CD4-positive, alpha-beta T cell (primary cell): Measurements from ENCODE around the gene ZXDC. TPM values are rescaled to one million over a fixed set of nuclear protein-coding genes. Genes with fewer than 3 reads are reported as not detected.

ENCODE experiments used
- ATAC-seq: fragments of 200-7000 bp; cut with Tn5 transposase; one replicate; pipeline ENCODE4 v1.10.0; 2022; ENCODE audit warnings: mild to moderate bottlenecking; ENCODE audit not compliant: poor library complexity
- CTCF ChIA-PET: fragments of 350-600 bp; sonication (Branson Sonifier 250); formaldehyde crosslinking; loops from one replicate; lab custom pipeline; 2021; ENCODE audit warnings: antibody characterized with exemption, inconsistent platforms; lab: Charles Lee
- POLR2A ChIA-PET: fragments of 350-600 bp; sonication (Branson Sonifier 250); formaldehyde crosslinking; loops from one replicate; lab custom pipeline; 2021; ENCODE audit warnings: antibody characterized with exemption, inconsistent platforms; lab: Charles Lee
- DNase-seq, 14 experiments: peaks; one replicate each; pipeline ENCODE4 v3.0.0-alpha.2; 2013 to 2020; ENCODE audit warnings: mixed read lengths in 2 of 14
- H3K27ac ChIP-seq, 2 donors: one replicate each; pipeline versions ENCODE4 v1.5.1 to v1.7.0; 2013; ENCODE audit warnings: low read length in 2 of 2, low read depth in 1 of 2, mild to moderate bottlenecking in 1 of 2
- H3K27me3 ChIP-seq, 2 experiments: 1 replicate in 1 of 2; 2 replicates in 1 of 2; pipeline versions ENCODE4 v1.6.1 to v1.7.0; 2013; ENCODE audit warnings: low read length in 2 of 2, control low read depth in 1 of 2, mild to moderate bottlenecking in 1 of 2, moderate library complexity in 1 of 2; ENCODE audit not compliant: insufficient read depth in 2 of 2, control insufficient read depth in 1 of 2
- H3K36me3 ChIP-seq: one replicate; pipeline ENCODE4 v1.6.1; 2013; ENCODE audit warnings: low read length, control low read depth; ENCODE audit not compliant: insufficient read depth
- H3K4me1 ChIP-seq: one replicate; pipeline ENCODE4 v1.6.1; 2013; ENCODE audit warnings: low read length, control low read depth; ENCODE audit not compliant: insufficient read depth
- H3K4me3 ChIP-seq: one replicate; pipeline ENCODE4 v1.5.1; 2013; ENCODE audit warnings: mild to moderate bottlenecking, low read length, moderate library complexity
- H3K9me3 ChIP-seq, 2 experiments: 1 replicate in 1 of 2; 2 replicates in 1 of 2; pipeline versions ENCODE4 v1.6.1 to v1.7.0; 2013; ENCODE audit warnings: low read length in 2 of 2, mild to moderate bottlenecking in 2 of 2, control low read depth in 1 of 2, moderate library complexity in 1 of 2; ENCODE audit not compliant: control insufficient read depth in 1 of 2, insufficient read depth in 1 of 2
- H3K27ac Mint-ChIP-seq: one replicate; pipeline ENCODE4 v1.8.0; 2020; ENCODE audit warnings: mixed read lengths
- H3K27me3 Mint-ChIP-seq: one replicate; pipeline ENCODE4 v1.8.0; 2021; ENCODE audit warnings: mixed read lengths
- H3K36me3 Mint-ChIP-seq: one replicate; pipeline ENCODE4 v1.8.0; 2021; ENCODE audit warnings: low read depth, mixed read lengths
- H3K4me1 Mint-ChIP-seq: one replicate; pipeline ENCODE4 v1.8.0; 2021; ENCODE audit warnings: low read depth, mixed read lengths
- H3K4me3 Mint-ChIP-seq: one replicate; pipeline ENCODE4 v1.8.0; 2020; ENCODE audit warnings: mild to moderate bottlenecking, mixed read lengths
- H3K9me3 Mint-ChIP-seq: one replicate; pipeline ENCODE4 v1.8.0; 2020; ENCODE audit warnings: mixed read lengths
- intact Hi-C, 2 experiments: fragments of 100-400 bp; cut with DNase I in 1 of 2; cut with micrococcal nuclease in 1 of 2; formaldehyde crosslinking; loops; one replicate each; pipeline versions ENCODE4 v1.15.1 to v1.9.0; 2023 to 2025; cut with DNase I, micrococcal nuclease
- total RNA-seq, 174 experiments: library from RNA in 2 of 174; stranded (reverse) in 2 of 174; gene quantifications; one replicate each; pipeline ENCODE4 v1.2.3 and lab custom pipeline; 2021 to 2026
- TF ChIP-seq, protein P1 (sequence below): fragments of 200-600 bp; IDR thresholded peaks from one replicate; pipeline ENCODE4 v1.8.0; 2022; ENCODE audit warnings: antibody characterized with exemption, mild to moderate bottlenecking

ZXDC gene
- total RNA-seq, 2 experiments from 2014 or later = 60.7 to 61.3 TPM

DNA sequence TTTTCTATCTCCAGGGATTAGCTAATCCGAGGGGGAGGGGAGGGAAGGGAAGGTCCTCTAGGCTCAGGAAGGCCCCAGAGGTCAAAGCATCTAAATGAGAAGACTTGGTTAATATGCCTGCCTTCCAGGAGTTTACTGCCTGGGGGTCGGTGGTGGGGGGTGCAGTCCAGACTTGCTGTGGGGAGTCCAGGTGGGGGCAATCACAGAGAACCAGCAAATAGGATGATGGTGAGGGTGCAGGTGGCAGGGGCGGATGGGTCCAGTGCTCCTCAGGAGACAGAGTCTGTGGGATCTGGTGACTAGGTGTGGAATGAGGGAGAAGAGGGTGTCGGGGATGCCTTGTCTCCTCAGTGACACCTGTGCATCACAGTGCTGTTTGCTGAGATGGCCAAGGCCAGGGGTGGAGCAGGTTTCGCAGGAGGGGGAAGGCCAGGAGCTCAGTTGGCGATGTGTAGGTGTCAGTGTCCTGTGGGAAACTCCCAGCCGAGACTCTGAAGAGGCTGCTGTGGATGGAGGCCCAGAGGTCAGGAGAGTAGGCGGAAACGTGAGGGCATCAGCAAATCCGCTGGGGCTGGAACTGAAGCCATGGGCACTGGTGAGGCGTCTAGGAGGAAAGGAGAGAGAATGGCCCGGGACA lies 72.9 kb downstream of the ZXDC start:
- Histone ChIP-seq H3K36me3 (no peaks in the 10 kb centered on the region), H3K27ac (no peak overlapping the region), H3K4me1 (no peaks in the 10 kb centered on the region), H3K9me3 (peaks cover 0 to 9% of the 10 kb centered on the region in 2 experiments), H3K27me3 (peaks cover 0 to 2% of the 10 kb centered on the region in 2 experiments), H3K4me3 (no peak overlapping the region)
- DNase-seq (no peak), ATAC-seq (no peak)
- Mint-ChIP-seq H3K36me3 (no peaks in the 10 kb centered on the region), H3K27me3 (peaks cover 36% of the 10 kb centered on the region), H3K4me1 (no peaks in the 10 kb centered on the region), H3K4me3 (no peak overlapping the region), H3K27ac (no peak overlapping the region), H3K9me3 (no peaks in the 10 kb centered on the region)
- intact Hi-C loops = no loop called here
- TF ChIP-seq, protein P1, sequence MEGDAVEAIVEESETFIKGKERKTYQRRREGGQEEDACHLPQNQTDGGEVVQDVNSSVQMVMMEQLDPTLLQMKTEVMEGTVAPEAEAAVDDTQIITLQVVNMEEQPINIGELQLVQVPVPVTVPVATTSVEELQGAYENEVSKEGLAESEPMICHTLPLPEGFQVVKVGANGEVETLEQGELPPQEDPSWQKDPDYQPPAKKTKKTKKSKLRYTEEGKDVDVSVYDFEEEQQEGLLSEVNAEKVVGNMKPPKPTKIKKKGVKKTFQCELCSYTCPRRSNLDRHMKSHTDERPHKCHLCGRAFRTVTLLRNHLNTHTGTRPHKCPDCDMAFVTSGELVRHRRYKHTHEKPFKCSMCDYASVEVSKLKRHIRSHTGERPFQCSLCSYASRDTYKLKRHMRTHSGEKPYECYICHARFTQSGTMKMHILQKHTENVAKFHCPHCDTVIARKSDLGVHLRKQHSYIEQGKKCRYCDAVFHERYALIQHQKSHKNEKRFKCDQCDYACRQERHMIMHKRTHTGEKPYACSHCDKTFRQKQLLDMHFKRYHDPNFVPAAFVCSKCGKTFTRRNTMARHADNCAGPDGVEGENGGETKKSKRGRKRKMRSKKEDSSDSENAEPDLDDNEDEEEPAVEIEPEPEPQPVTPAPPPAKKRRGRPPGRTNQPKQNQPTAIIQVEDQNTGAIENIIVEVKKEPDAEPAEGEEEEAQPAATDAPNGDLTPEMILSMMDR = no peak
- ChIA-PET POLR2A (no interaction called here), CTCF (no interaction called here)

DNA sequence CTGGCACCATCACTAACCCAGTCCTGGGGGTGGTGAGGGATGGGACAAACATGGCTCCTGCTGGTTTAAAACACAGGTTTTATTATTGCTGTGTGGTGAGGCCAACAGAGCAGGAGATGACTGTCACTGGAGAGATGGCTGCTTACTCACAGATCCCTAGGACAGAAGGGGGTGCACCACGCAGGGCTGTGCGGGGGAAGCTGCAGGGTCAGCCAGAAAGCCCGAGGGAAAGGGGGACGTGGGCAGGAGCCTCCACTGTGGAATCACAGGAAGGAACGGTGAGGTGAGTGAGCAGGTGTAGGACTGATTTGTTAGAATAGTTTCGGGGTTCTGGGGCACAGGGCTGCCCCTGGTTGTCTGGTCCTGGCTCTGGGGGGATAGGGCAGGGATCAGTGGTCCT lies 73.5 kb downstream of the ZXDC start:
- no peak for DNase-seq
- ATAC-seq = no peak
- H3K27me3 ChIP-seq = peaks cover 0 to 2% of the 10 kb centered on the region in 2 experiments
- CTCF ChIA-PET = no interaction called here
- H3K27ac Mint-ChIP-seq = no peak overlapping the region
- POLR2A ChIA-PET = no interaction called here
- no peaks in the 10 kb centered on the region for H3K9me3 Mint-ChIP-seq
- no peaks in the 10 kb centered on the region for H3K36me3 ChIP-seq
- peaks cover 34% of the 10 kb centered on the region for H3K27me3 Mint-ChIP-seq
- H3K9me3 ChIP-seq = peaks cover 0 to 6% of the 10 kb centered on the region in 2 experiments
- H3K4me1 ChIP-seq = no peaks in the 10 kb centered on the region
- H3K27ac ChIP-seq = no peak overlapping the region
- H3K4me3 Mint-ChIP-seq = no peak overlapping the region
- intact Hi-C loops = no loop called here
- H3K36me3 Mint-ChIP-seq = no peaks in the 10 kb centered on the region
- H3K4me1 Mint-ChIP-seq = no peaks in the 10 kb centered on the region
- TF ChIP-seq, protein P1 = no peak
- H3K4me3 ChIP-seq = no peak overlapping the region

DNA sequence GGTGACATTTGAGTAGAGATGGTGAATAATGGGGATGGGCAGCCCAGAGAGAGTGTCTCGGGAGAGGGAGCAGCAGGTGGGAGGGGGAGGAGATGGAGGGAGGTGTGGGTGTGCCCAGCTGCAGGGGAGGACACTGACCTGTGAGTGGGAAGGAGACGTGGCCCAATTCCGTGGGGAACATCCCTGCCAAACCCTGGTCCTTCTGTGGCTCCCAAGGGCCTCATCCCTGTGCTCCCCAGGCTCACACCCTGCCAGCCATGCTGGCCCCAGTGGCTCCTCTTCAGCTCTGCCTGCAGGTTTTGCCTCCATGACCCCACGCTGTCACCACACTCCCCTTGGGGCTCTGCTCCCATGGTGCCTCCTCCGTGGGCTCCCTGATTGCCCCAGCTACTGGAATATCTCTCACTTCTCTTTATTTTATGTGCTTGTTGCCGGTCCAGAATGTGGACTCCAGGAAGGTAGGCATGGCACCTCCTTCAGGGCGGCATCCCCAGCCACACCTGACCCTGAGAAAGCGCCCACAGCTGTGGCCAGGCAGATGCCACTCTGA lies 74.0 kb downstream of the ZXDC start:
- ATAC-seq = no peak
- H3K4me3 ChIP-seq = no peak overlapping the region
- ChIA-PET POLR2A (no interaction called here), CTCF (no interaction called here)
- intact Hi-C loops = no loop called here
- Mint-ChIP-seq H3K27ac (no peak overlapping the region), H3K9me3 (no peaks in the 10 kb centered on the region), H3K27me3 (peaks cover 30% of the 10 kb centered on the region), H3K36me3 (no peaks in the 10 kb centered on the region), H3K4me3 (no peak overlapping the region), H3K4me1 (no peaks in the 10 kb centered on the region)
- TF ChIP-seq, protein P1 = no peak
- H3K4me1 ChIP-seq = no peaks in the 10 kb centered on the region
- no peak overlapping the region for H3K27ac ChIP-seq
- no peaks in the 10 kb centered on the region for H3K36me3 ChIP-seq
- no peak for DNase-seq
- peaks cover 0 to 2% of the 10 kb centered on the region in 2 experiments for H3K27me3 ChIP-seq
- peaks cover 0 to 4% of the 10 kb centered on the region in 2 experiments for H3K9me3 ChIP-seq
